Activated CD4-positive, alpha-beta T cell treated with anti-CD3 and anti-CD28 coated beads for 24 hours (primary cell): Measurements from ENCODE around the gene DDA1.

Experiments used
- DNase-seq, 2 donors: peaks; one replicate each; pipeline ENCODE4 v3.0.0-alpha.2; 2020; ENCODE audit warnings: low read depth in 2 of 2

Gene DDA1

DNA sequence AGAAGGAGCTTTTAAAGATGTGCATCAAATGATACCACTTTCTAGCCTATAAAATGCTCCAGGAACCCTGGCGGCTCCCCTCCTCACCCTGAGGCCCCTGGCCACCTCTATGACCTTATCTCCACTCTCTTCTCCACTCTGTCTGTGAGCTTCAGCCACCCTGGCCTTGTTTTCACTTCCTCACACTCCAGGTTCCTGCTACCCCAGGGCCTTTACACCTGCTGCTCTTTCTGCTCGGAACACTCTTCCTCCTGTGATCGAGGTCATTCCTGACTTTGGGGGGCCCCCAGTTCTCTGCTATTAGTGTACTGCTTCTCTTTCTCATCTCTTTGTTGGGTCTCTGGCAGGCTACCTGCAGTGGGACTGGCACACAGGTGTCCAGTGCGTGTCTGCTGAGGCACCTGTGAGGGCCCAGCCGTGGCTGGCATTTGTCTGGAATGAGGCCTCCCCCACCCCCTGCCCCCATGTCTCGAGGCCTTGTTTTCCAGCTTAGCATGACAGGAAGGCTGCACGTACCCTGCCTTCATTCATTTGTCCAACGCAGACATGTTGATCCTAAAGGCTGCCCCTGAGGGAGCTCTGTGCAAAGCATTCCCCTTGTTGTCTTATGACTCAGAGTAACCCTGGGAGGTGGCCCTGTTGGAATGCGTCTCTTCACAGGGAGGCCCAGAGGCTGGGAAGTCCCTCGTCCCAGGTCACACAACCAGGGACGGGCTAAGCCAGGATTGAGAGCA is 2.3 kb downstream of the DDA1 start:
- no peak for DNase-seq

GRCh38 chr19:17312189-17313113 is 3.1 kb downstream of the DDA1 start:
- DNase-seq: no peak

DNA sequence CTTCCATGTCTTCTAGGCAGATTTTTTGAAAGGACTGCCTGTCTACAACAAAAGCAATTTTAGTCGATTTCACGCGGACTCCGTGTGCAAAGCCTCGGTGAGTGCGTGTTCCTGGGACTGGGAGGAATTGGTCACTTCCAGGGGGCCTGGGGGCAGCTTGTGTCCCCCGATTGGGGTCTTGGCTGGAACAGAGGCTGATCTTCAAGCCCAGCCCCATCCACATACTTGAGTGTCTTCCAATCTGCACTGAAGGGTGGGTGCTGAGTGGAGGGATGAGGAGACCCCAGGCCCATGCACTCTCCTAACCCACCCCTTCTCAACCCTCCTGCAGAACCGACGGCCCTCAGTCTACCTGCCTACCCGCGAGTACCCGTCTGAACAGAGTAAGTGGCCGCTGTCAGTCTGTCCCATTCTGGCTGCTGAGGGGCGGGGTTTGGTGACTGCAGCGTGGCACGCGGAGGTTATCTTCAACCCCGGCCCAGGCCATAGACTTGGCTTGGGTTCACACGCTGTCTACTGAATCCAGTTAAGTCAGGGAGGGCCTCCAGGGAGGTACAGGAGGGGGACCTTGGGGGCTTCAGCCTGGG is 4.7 kb downstream of the DDA1 start:
- no peak for DNase-seq

DNA sequence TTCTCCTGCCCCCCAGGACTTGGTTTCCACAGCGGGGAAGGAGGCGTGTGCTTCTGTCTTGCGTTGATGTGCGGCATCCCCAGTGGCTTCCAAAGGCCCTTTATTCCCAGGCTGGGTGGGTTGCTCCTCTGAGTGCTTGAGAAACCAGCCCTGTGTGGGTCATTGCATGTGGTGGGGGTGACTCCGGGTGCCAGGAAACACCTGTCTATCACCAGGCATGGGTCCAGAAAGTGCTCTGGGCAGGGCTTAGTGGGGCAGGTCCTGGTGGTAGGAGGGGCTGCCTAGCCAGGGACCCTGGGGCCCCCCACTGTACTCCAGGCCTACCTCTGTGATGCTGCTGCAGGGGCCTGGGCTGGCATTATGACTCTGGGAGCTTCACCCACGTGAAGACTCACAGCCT is 9.6 kb downstream of the DDA1 start:
- no peak for DNase-seq

DNA sequence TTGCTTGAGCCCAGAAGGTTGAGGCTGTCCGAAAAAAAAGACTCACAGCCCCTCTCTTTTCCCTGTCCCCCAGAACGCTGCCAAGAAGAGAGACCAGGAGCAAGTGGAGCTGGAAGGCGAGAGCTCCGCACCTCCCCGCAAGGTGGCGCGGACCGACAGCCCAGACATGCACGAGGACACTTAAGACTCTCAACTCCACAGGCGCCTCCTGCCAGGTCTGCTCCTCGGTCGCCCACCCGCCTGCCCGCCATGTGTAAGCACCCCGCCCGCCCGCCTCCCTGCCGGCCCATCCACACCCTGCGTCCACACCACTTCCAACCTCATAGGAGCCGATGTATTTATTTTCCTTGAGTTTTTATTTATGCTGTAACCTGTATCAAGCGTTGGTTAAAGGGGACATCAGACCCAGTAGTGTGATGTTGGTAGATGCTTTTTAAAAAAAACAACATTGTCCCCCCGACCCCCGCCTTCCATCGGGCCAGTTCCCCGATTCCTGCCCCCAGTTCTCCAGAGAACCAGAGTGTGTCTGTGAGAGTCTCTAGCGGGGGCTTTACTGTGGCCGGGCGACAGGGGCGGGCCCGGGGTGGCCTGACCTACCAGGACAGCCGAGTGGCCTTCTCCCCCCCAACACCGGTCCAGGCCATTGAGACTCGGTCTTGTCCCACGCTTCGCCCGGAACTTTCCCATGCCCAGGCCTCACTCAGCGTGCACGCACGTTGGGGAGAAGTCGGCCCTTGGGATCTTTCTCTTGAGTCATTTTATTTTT is 10.3 kb downstream of the DDA1 start:
- DNase-seq: no peak

GRCh38 chr19:17320435-17320834 is 11.1 kb downstream of the DDA1 start:
- no peak for DNase-seq

GRCh38 chr19:17321655-17322489 is 12.5 kb downstream of the DDA1 start:
- DNase-seq: no peak

GRCh38 chr19:17322854-17323253 is 13.5 kb downstream of the DDA1 start:
- DNase-seq: no peak

DNA sequence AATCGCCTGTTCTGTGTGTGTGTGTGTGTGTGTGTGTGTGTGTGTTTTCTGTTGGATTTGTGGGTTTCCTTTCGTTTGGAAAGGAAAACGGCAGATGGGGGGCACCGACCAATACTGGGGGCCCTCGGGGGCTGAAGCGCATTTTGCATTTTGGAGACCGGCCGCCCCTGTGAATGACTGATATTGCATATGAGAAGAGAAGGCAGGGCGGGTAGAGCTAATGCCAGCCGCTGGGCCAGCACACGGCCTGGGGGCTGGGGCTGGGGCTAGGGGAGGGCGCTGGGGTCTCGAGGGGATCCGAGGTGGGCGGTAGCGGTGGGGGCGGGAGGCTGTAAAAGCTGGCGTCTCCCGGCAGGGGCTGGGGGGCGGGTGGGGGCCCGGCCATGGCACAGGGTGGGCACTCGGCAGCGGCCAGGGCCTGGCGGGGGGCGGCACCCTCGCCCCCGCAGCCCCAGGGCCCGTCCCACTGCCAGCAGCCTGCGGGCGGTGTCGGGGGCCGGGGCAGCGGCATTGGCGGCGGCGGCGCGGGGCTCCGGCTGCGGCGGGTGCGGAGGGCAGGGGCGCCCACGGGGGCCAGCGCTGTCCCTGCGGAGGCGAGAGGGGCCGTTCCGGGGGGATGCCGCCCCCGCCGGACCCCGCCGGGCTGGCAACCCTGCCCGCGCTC is 14.1 kb downstream of the DDA1 start:
- no peak for DNase-seq

DNA sequence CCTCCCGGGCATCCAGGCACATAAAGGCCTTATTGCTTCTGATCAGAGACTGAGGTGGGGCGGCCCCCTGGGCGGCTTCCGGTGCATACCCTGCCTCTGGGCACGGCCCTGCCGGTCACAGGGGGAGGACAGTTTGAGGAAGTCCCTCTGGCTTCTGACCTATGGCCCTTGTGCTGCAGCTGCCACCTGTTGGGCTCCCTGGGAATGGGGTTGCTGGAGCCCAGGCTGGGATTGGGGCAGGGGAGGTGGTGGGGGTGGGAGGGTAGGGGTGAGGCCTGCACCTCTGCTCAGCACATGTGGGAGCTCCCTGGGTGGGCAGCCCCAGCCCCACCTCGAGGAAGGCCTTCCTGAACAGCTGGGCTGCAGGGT is 14.6 kb downstream of the DDA1 start:
- no peak for DNase-seq

DNA sequence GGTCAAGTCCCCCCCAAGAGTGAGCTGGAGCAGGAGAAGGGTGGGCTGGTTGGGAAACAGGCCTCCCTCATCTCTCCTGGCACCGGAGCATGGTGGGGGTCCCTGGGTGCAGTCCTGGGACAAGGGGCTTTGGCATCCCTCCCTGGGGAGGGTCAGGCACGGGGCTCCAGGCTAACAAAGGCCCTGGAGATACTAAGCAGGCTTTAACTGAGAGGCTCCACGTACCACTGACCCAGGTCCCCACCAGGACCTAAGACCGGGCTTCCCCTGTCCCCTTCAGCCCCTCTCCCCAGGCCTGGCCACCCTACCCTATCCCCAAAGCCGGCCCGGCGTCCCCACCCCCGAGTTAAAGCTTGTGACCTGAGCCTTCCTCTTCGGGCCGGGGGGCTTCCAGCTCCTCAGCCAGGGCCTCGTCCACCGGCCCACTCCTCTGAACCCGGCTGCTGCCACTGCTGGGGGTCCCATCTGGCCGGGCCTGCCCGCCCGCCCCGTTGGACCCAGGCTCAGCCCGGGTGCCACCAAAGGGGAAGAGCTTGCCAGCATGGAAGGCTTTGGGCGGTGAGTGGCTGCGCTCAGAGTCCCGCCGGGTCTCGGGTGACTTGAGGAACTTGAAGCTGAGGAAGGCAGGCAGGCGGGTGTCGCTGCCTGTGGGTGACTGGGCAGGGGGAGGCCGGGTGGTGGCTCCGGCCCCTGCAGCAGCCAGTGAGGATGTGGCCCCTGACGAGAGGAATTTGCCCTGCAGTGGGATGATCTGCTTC is 15.2 kb downstream of the DDA1 start:
- DNase-seq: no peak

GRCh38 chr19:17325133-17325532 is 15.8 kb downstream of the DDA1 start:
- no peak for DNase-seq

- no peak for DNase-seq
Measured at GRCh38 chr19:17325881-17326594, 16.7 kb downstream of the DDA1 start.

DNA sequence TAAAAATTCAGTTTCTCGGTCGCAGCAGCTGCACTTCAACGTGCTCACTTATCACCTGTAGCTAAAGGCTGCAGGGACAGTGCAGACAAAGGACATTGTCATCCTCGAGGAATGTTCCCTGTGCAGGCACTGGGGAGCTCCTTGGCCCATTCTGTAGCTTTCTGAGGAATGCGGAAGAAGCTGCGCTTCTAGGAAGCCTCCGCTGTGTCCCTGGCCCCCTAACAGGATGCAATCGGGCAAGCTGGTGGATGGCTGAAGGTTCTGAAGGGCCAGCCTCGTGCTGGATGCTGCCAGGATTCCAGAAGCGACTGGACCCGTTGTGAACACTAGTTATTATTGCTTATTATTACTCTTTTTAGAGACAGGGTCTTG is 17.2 kb downstream of the DDA1 start:
- DNase-seq: no peak

- DNase-seq: no peak
Measured at GRCh38 chr19:17327068-17327653, 17.8 kb downstream of the DDA1 start.

DNA sequence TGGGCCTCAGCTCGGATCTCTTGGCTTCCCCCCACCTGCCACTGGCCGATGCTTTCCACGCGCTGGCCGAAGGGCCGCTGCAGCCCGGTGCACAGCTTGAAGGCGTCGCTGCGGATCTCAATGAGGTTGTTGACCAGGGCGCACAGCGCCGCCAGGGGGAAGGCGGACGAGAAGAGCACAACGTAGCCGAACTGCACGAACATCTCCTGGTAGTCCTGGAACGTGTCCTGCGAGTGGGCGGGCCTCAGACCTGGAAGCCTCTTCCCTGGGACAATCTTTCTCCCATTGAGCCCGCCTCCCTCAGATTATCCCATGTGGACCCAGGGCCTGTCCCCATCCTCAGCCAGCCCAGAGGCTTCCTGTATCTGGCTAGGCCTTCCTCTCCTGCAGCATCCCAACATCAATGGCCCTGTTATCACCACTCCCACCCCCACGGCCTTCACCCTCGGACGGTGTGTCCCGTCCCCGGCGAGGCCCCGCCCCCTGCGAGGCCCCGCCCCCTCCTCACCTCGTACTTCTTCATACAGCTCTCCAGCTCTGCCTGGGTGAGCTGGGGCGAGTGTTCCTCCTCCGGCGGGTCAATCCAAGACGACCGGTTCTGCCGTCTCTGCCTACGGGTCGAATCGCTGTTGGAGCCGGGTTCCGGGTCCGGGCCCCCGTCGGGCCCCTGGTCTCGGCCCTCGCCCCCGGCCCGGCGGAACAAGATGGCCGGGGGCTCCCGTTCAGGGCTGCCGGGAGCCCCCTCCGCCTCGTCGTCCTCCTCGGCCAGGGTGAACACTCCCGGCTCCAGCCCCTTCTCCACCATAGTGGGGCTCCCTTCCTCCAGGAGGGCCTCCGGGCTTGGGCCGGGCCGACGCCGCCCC is 18.5 kb downstream of the DDA1 start:
- no peak for DNase-seq

DNA sequence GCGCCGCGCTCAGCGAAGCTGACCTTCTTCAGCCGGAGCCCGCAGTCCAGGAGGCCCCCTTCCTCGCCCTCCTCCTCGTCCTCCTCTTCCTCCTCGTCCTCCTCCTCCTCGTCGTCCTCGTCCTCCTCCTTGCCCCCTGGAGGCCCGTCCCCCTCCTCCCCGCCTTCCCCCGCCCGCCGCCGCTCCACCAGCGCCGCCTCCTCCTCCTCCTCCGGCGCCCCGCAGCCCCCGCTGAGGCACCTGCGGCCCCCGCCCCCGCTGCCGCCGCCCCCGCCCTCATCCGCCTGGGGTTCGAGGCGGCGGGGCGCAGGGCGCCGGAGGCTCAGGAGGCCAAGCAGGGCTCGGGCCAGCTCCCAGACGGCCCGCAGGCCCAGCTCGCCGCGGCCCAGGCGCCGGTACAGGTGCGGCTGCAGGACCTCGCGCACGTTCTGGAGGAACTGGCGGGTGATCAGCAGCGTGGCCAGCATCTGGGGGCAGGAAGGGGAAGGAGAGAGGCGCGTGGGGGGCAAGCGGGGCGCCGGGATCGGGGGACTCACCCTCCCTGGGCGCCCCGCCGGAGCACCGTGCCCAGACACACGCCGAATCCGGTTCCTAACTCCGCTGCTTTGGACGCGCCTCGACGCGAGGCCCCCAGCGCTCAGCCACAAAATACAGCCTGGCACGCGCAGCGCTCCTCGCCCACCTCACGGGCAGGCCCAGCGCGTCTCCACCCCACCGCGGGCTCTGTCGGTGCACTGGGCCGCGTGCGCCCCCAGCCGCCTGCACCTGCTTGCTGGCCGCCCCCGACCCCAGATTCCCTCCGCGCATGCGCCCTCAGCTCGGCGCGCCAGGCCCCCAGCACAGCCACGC is 19.4 kb downstream of the DDA1 start:
- DNase-seq: no peak
